Measurements from ENCODE around the gene TRIM26.

- TF ChIP-seq EZH2 (IDR thresholded peaks at IDR 0.05) (no peak), POLR2AphosphoS5 (IDR thresholded peaks at IDR 0.05; ENCODE audit: borderline replicate concordance, low read depth, low read length) (no peak), FOXP2 (optimal IDR thresholded peaks at IDR 0.05; ENCODE audit: control extremely low read depth, extremely low read length, insufficient read depth) (no peak)
Measured at GRCh38 chr6:30160008-30160784, 53.0 kb downstream of the TRIM26 start.
